H1 (cell line): ENCODE measurements around the gene LEPR. TPM values are rescaled to one million over a fixed set of nuclear protein-coding genes. Genes with fewer than 3 reads are reported as not detected.

Source experiments
- CTCF ChIA-PET: fragments of 300-600 bp; sonication (Branson Sonifier 250); formaldehyde crosslinking; loops from one replicate; lab custom pipeline; 2021; ENCODE audit not compliant: partially characterized antibody; lab: Charles Lee
- POLR2A ChIA-PET: fragments of 300-600 bp; sonication (Branson Sonifier 250); formaldehyde crosslinking; loops from one replicate; lab custom pipeline; 2021; ENCODE audit warnings: inconsistent platforms; ENCODE audit not compliant: partially characterized antibody; lab: Charles Lee
- DNase-seq, 2 experiments: peaks; one replicate each; pipeline versions ENCODE4 v3.0.0 to v3.0.0-alpha.2; 2010 to 2022; ENCODE audit warnings: low spot score in 2 of 2, low read depth in 1 of 2, mixed read lengths in 1 of 2
- FAIRE-seq: peaks from 2 replicates; lab custom pipeline; 2011; peaks lifted over from hg19 to GRCh38; lab: Jason Lieb, UNC
- H2AFZ ChIP-seq: 2 replicates; pipeline ENCODE4 v1.8.1; 2012; ENCODE audit warnings: low read length, inconsistent platforms
- H2AK5ac ChIP-seq: 2 replicates; pipeline ENCODE4 v1.6.1; 2013; ENCODE audit warnings: low read depth, low read length
- H2BK120ac ChIP-seq: replicated peaks from 2 replicates; pipeline ENCODE3; 2013; ENCODE audit warnings: low read depth, low read length, inconsistent platforms
- H2BK12ac ChIP-seq: 2 replicates; pipeline ENCODE4 v1.6.1; 2013; ENCODE audit warnings: low read depth, low read length
- H2BK15ac ChIP-seq: 2 replicates; pipeline ENCODE4 v1.6.1; 2013; ENCODE audit warnings: low read length
- H2BK20ac ChIP-seq: 2 replicates; pipeline ENCODE4 v1.6.1; 2013; ENCODE audit warnings: low read length
- H2BK5ac ChIP-seq: 2 replicates; pipeline ENCODE4 v1.6.1; 2013; ENCODE audit warnings: low read depth, low read length
- H3K14ac ChIP-seq: 2 replicates; pipeline ENCODE4 v1.6.1; 2013; ENCODE audit warnings: inconsistent platforms; ENCODE audit not compliant: insufficient read length
- H3K18ac ChIP-seq: 2 replicates; pipeline ENCODE4 v1.6.1; 2013; ENCODE audit warnings: low read length; ENCODE audit errors: extremely low read depth
- H3K23ac ChIP-seq: 2 replicates; pipeline ENCODE4 v1.6.1; 2013; ENCODE audit warnings: inconsistent platforms; ENCODE audit not compliant: insufficient read length
- H3K23me2 ChIP-seq: 2 replicates; pipeline ENCODE4 v1.6.1; 2013; ENCODE audit warnings: low read depth, low read length
- H3K27ac ChIP-seq: 2 replicates; pipeline ENCODE4 v1.6.1; 2011; ENCODE audit warnings: low read depth, low read length, inconsistent platforms
- H3K27me3 ChIP-seq, 4 experiments: replicated peaks in 1 of 4; 1 replicate in 1 of 4; 2 replicates in 3 of 4; pipeline versions ENCODE4 v1.6.1 to v1.8.1; 2011 to 2013; ENCODE audit warnings: low read length in 3 of 4, mild to moderate bottlenecking in 3 of 4, inconsistent platforms in 2 of 4, mixed read lengths in 2 of 4, moderate library complexity in 1 of 4; ENCODE audit not compliant: control insufficient read depth in 3 of 4, insufficient read depth in 3 of 4; ENCODE audit errors: extremely low read depth in 1 of 4
- H3K36me3 ChIP-seq, 4 experiments: 2 replicates each; pipeline versions ENCODE4 v1.6.1 to v1.8.1; 2011 to 2013; ENCODE audit warnings: mild to moderate bottlenecking in 4 of 4, low read length in 3 of 4, moderate library complexity in 2 of 4, control low read depth in 1 of 4, inconsistent platforms in 1 of 4; ENCODE audit not compliant: insufficient read depth in 4 of 4, control insufficient read depth in 2 of 4
- H3K4ac ChIP-seq: replicated peaks from 2 replicates; pipeline ENCODE3; 2013; ENCODE audit warnings: low read length, low read depth, mixed read lengths, inconsistent platforms; ENCODE audit not compliant: insufficient read length
- H3K4me1 ChIP-seq, 4 experiments: replicated peaks in 1 of 4; 1 replicate in 1 of 4; 2 replicates in 3 of 4; pipeline versions ENCODE4 v1.6.1 to v1.8.1; 2011 to 2013; ENCODE audit warnings: low read length in 3 of 4, inconsistent platforms in 2 of 4, mixed read lengths in 1 of 4; ENCODE audit not compliant: insufficient read depth in 4 of 4, control insufficient read depth in 3 of 4
- H3K4me2 ChIP-seq, 2 experiments: 2 replicates each; pipeline versions ENCODE4 v1.6.1 to v1.8.1; 2011 to 2013; ENCODE audit warnings: low read depth in 2 of 2, low read length in 2 of 2, control low read depth in 1 of 2, inconsistent platforms in 1 of 2, mild to moderate bottlenecking in 1 of 2; ENCODE audit not compliant: insufficient read depth in 1 of 2
- H3K4me3 ChIP-seq, 4 experiments: fragments of 200-600, 300-600 bp in 1 of 4; sonication (generic), shearing (Covaris generic), sonication (Bioruptor Twin) in 1 of 4; 2 replicates each; pipeline versions ENCODE4 v1.5.1 to v1.8.1; 2011 to 2016; ENCODE audit warnings: low read length in 4 of 4, low read depth in 3 of 4, control low read depth in 2 of 4, inconsistent platforms in 2 of 4, mild to moderate bottlenecking in 2 of 4, mixed read lengths in 1 of 4, moderate library complexity in 1 of 4; ENCODE audit not compliant: insufficient read depth in 2 of 4; ENCODE audit errors: extremely low read depth in 1 of 4
- H3K56ac ChIP-seq: replicated peaks from 2 replicates; pipeline ENCODE3; 2013; ENCODE audit warnings: low read depth, mild to moderate bottlenecking, mixed read lengths, low read length, inconsistent platforms; ENCODE audit not compliant: insufficient read length
- H3K79me1 ChIP-seq: 2 replicates; pipeline ENCODE4 v1.6.1; 2013; ENCODE audit warnings: low read depth, low read length, control low read depth
- H3K79me2 ChIP-seq, 2 experiments: 2 replicates each; pipeline versions ENCODE4 v1.6.1 to v1.8.1; 2012 to 2013; ENCODE audit warnings: low read length in 2 of 2, mild to moderate bottlenecking in 2 of 2, inconsistent platforms in 1 of 2; ENCODE audit not compliant: insufficient read depth in 2 of 2, control insufficient read depth in 1 of 2
- H3K9ac ChIP-seq, 4 experiments: replicated peaks in 1 of 4; 1 replicate in 1 of 4; 2 replicates in 3 of 4; pipeline versions ENCODE4 v1.6.1 to v1.8.1; 2011 to 2013; ENCODE audit warnings: low read depth in 3 of 4, low read length in 3 of 4, control low read depth in 2 of 4, mild to moderate bottlenecking in 2 of 4, moderate library complexity in 2 of 4, inconsistent platforms in 1 of 4; ENCODE audit errors: extremely low read depth in 1 of 4
- H3K9me3 ChIP-seq, 2 experiments: 2 replicates each; pipeline versions ENCODE4 v1.6.1 to v1.8.1; 2012 to 2013; ENCODE audit warnings: mild to moderate bottlenecking in 2 of 2, moderate library complexity in 2 of 2, control low read depth in 1 of 2, inconsistent platforms in 1 of 2, low read depth in 1 of 2, low read length in 1 of 2, mixed read lengths in 1 of 2; ENCODE audit not compliant: insufficient read depth in 2 of 2
- H4K20me1 ChIP-seq, 2 experiments: replicated peaks in 1 of 2; 2 replicates each; pipeline versions ENCODE3 to v1.8.1; 2011 to 2013; ENCODE audit warnings: inconsistent platforms in 2 of 2, low read length in 2 of 2, mild to moderate bottlenecking in 1 of 2; ENCODE audit not compliant: insufficient read depth in 2 of 2, control insufficient read depth in 1 of 2
- H4K5ac ChIP-seq: 2 replicates; pipeline ENCODE4 v1.6.1; 2013; ENCODE audit warnings: low read length, low read depth, mixed read lengths, inconsistent platforms; ENCODE audit not compliant: insufficient read length
- H4K8ac ChIP-seq: 2 replicates; pipeline ENCODE4 v1.8.0; 2013; ENCODE audit warnings: mild to moderate bottlenecking, moderate library complexity, low read length, inconsistent platforms; ENCODE audit not compliant: insufficient read depth; ENCODE audit errors: extremely low read depth
- H4K91ac ChIP-seq: replicated peaks from 2 replicates; pipeline ENCODE3; 2013; ENCODE audit warnings: low read length, mixed read lengths, inconsistent platforms; ENCODE audit not compliant: insufficient read length
- CREB1 ChIP-seq: IDR thresholded peaks from 2 replicates; pipeline ENCODE4 v1.6.1; 2012; ENCODE audit warnings: inconsistent platforms
- EP300 ChIP-seq, 2 experiments: IDR thresholded peaks; 1 replicate in 1 of 2; 2 replicates in 1 of 2; pipeline ENCODE4 v1.6.1; 2011 to 2012; ENCODE audit warnings: low read depth in 2 of 2, low read length in 2 of 2, mild to moderate bottlenecking in 2 of 2, borderline replicate concordance in 1 of 2, inconsistent platforms in 1 of 2, moderate library complexity in 1 of 2
- JUND ChIP-seq: IDR thresholded peaks from 2 replicates; pipeline ENCODE4 v1.6.1; 2011; ENCODE audit warnings: mild to moderate bottlenecking, improper control_type of control experiment, low read length
- KDM4A ChIP-seq: IDR thresholded peaks from one replicate; pipeline ENCODE4 v1.7.1; 2012; ENCODE audit warnings: low read depth, mild to moderate bottlenecking, moderate library complexity, low read length, inconsistent platforms; ENCODE audit not compliant: severe bottlenecking
- KDM5A ChIP-seq: fragments of 200-600 bp; IDR thresholded peaks from 2 replicates; pipeline ENCODE4 v1.7.1; 2012; ENCODE audit warnings: mild to moderate bottlenecking, low read length, inconsistent platforms, mixed read lengths
- MAX ChIP-seq: IDR thresholded peaks from 2 replicates; pipeline ENCODE4 v1.6.1; 2012; ENCODE audit warnings: inconsistent platforms
- NRF1 ChIP-seq: IDR thresholded peaks from 2 replicates; pipeline ENCODE4 v1.6.1; 2011; ENCODE audit warnings: mild to moderate bottlenecking, low read depth, low read length, improper control_type of control experiment
- PHF8 ChIP-seq: fragments of 200-600 bp; sonication (generic); conservative IDR thresholded peaks from 2 replicates; pipeline ENCODE4 v1.7.1; 2012; ENCODE audit warnings: low read depth, mild to moderate bottlenecking, inconsistent platforms, low read length, moderate library complexity
- POLR2AphosphoS5 ChIP-seq: IDR thresholded peaks from 2 replicates; pipeline ENCODE4 v1.6.1; 2011; ENCODE audit warnings: low read depth, low read length
- POU5F1 ChIP-seq: IDR thresholded peaks from 2 replicates; pipeline ENCODE4 v1.6.1; 2011; ENCODE audit warnings: low read depth, mild to moderate bottlenecking, low read length, moderate library complexity
- SAP30 ChIP-seq: fragments of 300-600 bp; sonication (generic); IDR thresholded peaks from 2 replicates; pipeline ENCODE4 v1.7.1; 2012; ENCODE audit warnings: low read length, moderate library complexity, mild to moderate bottlenecking, inconsistent platforms; ENCODE audit not compliant: insufficient read depth, insufficient replicate concordance
- SRF ChIP-seq: IDR thresholded peaks from 2 replicates; pipeline ENCODE4 v1.6.1; 2011; ENCODE audit warnings: mild to moderate bottlenecking, low read depth, low read length, moderate library complexity
- TAF7 ChIP-seq: optimal IDR thresholded peaks from 2 replicates; pipeline ENCODE3; 2011; ENCODE audit warnings: low read depth, mild to moderate bottlenecking, inconsistent platforms, low read length, moderate library complexity, borderline replicate concordance
- TEAD4 ChIP-seq: IDR thresholded peaks from 2 replicates; pipeline ENCODE4 v1.6.1; 2012; ENCODE audit warnings: low read depth, low read length, inconsistent platforms, mixed read lengths
- WGBS, 2 experiments: shearing (Covaris generic) in 1 of 2; methylation state at CpG; one replicate each; pipeline versions ENCODE4 v1.1.6 to v1.1.7; 2013 to 2015; ENCODE audit warnings: low lambda C conversion rate in 2 of 2, mixed read lengths in 2 of 2, inconsistent platforms in 1 of 2, low coverage in 1 of 2, missing lambda C conversion rate in 1 of 2; ENCODE audit not compliant: insufficient replicate concordance in 2 of 2, insufficient coverage in 1 of 2, insufficient read length in 1 of 2; ENCODE audit errors: extremely low coverage in 1 of 2, missing lambda C conversion rate in 1 of 2; 5-methylcytosine and 5-hydroxymethylcytosine counted together
- polyA plus RNA-seq, 7 experiments: library from polyadenylated mRNA; depleted of rRNA in 3 of 7; stranded (reverse) in 5 of 7; unstranded in 2 of 7; fragments of >200 nt in 5 of 7; fragments of 200-250 nt in 2 of 7; gene quantifications; 1 replicate in 5 of 7; 2 replicates in 1 of 7; 4 replicates in 1 of 7; pipeline versions ENCODE4 v1.2.1 to v1.2.3, GENCODE V29; 2011 to 2013; ENCODE audit warnings: missing spikeins in 2 of 7, mixed read lengths in 2 of 7
- total RNA-seq: library from RNA; stranded (reverse); fragmentation: NEBNext Ultra II Directional; extraction: Animal tissue kit (Norgen Biotek cat#: 25700); gene quantifications from 2 replicates; pipeline ENCODE4 v1.2.1, GENCODE V29; 2021

LEPR gene
- total and polyA plus RNA-seq, 2 of the 8 experiments (the other 6 are each of a cell fraction or from before 2014, with no cell fraction given) = 1.3 to 3.9 TPM

DNA sequence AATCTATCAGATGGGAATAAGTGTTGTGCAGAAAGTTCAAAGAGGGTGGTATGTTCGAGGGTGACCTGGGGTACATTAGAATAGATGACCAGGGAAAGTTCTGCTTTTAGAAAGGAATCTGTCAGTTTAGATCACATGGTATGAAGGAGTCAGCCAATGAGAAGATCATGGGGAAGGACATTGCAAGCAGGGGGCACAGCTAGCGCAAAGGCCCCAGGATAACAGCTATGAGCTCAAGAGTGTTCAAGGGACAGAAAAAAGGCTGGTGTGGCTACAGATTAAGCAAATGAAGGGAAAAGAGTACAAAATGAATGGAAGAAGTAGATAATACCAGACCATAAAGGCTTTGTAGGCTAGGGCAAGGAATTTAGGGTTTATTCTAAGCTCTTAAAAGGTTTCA, 8.6 kb downstream of the LEPR start:
- Histone ChIP-seq H3K4ac (no peak overlapping the region), H2AFZ (no peak overlapping the region), H4K5ac (no peak overlapping the region), H2AK5ac (no peak overlapping the region), H2BK5ac (no peak overlapping the region), H4K20me1 (no peaks in the 10 kb centered on the region), H2BK20ac (no peak overlapping the region), H3K4me1 (peaks cover 2 to 20% (median 16%) of the 10 kb centered on the region in 4 experiments; a peak in 5 of 7 replicates), H3K4me2 (no peak overlapping the region), H3K27ac (no peak overlapping the region), H3K23me2 (no peaks in the 10 kb centered on the region), H3K36me3 (peaks cover 0 to 31% (median 4%) of the 10 kb centered on the region in 4 experiments; a peak in 4 of 8 replicates), H3K14ac (no peak overlapping the region), H3K27me3 (no peaks in the 10 kb centered on the region), H2BK12ac (no peak overlapping the region), H3K56ac (no peak overlapping the region), H3K79me2 (peaks cover 0 to 7% of the 10 kb centered on the region in 2 experiments; a peak in 1 of 4 replicates), H3K9ac (no peak overlapping the region), H3K9me3 (no peaks in the 10 kb centered on the region), H3K23ac (no peak overlapping the region), H3K18ac (no peak overlapping the region), H2BK120ac (no peak overlapping the region), H3K4me3 (no peak overlapping the region), H3K79me1 (no peaks in the 10 kb centered on the region; the same call in 1 of the 2 replicates), H2BK15ac (no peak overlapping the region), H4K8ac (no peak overlapping the region), H4K91ac (no peak overlapping the region)
- TF ChIP-seq SAP30 (no peak), PHF8 (no peak), KDM5A (no peak), TEAD4 (no peak), CREB1 (no peak), KDM4A (no peak), POU5F1 (no peak), SRF (no peak), TAF7 (no peak), POLR2AphosphoS5 (no peak), JUND (no peak), NRF1 (no peak), EP300 (IDR thresholded peaks at IDR 0.05; ENCODE audit: borderline replicate concordance in 1 of 2, low read depth in 2 of 2, low read length in 2 of 2) (no peak), MAX (no peak)
- FAIRE-seq (no peak), DNase-seq (no peak)
- ChIA-PET CTCF (interaction anchor here (1.1 to 4.7 kb wide), 9 partner anchors 11 to 273 kb away, joined by 3 to 58 read pairs (median 3); no protein-coding TSS in a partner anchor), POLR2A (no interaction called here)
- WGBS, 2 experiments = 80% methylated on average over 2 of the region's 2 CpGs; no CpG with 5 or more reads in 1 of the 2 experiments
